Erythroblast (primary cell): ENCODE results near the gene FUT7.
"Not testable (repeated sequence)": the region's sequence is repeated elsewhere in the genome, so short reads cannot be mapped to it uniquely, and the experiment has no call there.

Source experiments
- DNase-seq, 2 experiments: peaks; one replicate each; lab custom pipeline; 2025; lab: John Stamatoyannopoulos, UW
- GATA1 ChIP-seq: IDR thresholded peaks from 2 replicates; pipeline ENCODE4 v1.6.1; 2011; ENCODE audit warnings: low read depth, mild to moderate bottlenecking, control low read depth, low read length, moderate library complexity
- POLR2A ChIP-seq: IDR thresholded peaks from 2 replicates; pipeline ENCODE4 v1.6.1; 2011; ENCODE audit warnings: mild to moderate bottlenecking, low read length

The FUT7 gene

DNA sequence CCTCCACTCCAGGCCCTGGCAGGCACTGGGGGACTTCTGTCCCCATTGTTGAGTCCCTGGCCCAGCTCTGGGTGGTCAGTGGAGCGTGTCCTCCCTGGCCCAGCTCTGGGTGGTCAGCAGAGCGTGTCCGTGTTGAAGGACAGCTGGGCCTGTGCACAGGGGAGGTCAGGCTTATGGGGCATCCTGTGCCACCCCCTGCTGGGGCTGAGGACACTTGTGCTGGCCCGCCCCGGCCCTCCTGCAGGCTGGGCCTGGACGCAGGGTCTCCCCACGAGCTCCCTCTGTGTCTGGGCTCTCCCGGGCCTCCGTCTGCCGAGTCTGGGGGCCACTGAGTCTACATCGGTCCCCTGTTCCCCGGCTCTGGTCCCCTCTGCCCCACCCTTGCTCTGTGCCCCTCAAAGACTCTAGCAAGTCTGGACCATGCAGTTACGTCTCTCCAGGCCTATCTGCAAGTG lies 24.0 kb downstream of the FUT7 start:
- TF ChIP-seq GATA1 (no peak), POLR2A (no peak)
- DNase-seq = no peak

DNA sequence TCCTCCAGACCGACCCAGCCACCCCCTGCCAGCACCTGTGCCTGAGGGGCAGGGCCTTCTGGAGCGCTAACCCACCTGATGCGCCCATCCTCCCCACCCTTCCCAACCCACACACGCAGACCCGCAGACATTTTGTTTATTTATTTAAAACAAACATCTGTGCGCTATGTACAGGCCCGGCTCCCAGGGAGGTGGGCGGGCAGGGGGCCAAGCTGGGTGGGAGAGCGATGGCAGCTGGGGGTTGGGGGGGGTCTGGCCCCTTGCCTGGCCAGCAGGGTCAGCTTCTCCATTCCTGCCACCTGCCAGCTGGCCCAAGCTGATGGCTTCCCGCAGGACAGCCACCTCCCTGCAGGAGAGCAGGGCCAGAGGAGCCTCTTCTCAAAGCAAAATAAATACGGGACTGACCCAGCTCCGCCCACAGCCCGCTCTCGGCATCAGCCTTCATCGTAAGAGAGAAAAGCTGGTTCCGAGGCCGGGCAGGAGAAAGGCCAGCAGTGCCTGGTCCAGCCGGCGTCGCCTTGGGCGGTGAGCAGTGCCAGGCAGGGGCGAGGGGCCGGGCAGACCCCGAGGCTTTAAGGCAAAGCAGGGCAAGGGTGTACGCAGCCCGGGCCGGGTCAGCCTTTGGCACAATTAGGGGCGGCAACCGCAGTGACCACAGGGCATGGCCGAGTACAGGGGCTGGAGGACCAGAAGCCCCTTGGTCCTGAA lies 24.6 kb downstream of the FUT7 start:
- DNase-seq = no peak
- no peak for TF ChIP-seq POLR2A

DNA sequence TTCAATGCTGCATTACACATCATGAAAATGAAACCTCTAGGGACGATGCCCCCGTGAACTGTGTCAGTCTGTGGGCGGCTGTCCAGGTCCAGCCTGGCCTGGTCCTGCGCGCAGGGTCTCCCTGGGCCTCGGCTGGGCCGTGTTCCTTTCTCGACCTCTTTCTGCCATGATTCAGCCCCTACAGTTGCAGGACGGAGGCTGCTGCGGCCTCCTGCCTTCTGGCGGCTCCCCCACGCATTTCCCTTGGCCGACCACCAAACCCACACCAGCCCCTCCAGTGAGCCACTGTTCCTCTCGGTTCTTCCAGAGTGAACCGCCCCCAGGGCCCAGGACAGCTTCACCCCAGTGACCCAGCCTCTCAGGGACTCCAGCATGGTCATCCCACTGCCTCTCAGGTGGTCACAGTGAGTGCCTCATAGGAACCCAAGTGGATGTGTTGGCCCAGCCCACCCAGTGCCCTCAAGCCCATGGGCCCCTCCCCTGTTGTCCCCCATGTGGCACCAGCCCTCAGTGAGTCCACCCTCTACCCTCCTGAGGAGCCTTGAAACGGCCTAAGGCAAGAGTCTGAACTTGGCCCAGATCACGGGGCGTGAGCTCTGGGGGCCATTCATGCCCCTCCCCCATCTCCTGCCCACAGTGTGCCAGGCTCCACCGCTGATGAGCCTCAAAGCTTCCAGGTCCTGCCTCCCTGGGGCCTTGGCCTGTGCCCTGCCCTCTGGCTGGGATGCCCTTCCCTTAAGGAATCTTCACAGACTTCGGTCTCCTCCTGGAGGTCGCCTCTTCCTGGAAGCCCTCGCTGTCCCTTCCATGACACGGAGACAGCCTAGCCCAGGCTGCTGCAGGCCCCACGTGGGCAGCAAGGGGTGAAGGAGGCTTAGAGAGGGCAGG lies 25.5 kb downstream of the FUT7 start:
- TF ChIP-seq POLR2A (no peak), GATA1 (no peak)

DNA sequence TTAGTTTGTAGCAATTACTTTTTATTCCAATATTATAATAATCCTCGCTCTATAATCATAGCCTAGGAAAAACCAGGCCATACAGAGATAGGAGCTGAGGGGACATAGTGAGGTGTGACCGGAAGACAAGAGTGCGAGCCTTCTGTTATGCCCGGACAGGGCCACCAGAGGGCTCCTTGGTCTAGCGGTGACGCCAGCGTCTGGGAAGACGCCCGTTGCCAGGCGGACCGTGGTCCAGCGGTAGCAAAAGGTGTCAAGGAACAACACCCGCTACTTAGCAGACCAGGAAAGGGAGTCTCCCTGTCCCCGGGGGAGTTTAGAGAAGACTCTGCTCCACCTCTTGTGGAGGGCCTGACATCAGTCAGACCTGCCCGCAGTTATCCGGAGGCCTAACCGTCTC lies 27.6 kb downstream of the FUT7 start:
- DNase-seq = not testable (repeated sequence)

More for the DNA sequence above, 25.5 kb downstream of the FUT7 start:
- no peak for DNase-seq

DNA sequence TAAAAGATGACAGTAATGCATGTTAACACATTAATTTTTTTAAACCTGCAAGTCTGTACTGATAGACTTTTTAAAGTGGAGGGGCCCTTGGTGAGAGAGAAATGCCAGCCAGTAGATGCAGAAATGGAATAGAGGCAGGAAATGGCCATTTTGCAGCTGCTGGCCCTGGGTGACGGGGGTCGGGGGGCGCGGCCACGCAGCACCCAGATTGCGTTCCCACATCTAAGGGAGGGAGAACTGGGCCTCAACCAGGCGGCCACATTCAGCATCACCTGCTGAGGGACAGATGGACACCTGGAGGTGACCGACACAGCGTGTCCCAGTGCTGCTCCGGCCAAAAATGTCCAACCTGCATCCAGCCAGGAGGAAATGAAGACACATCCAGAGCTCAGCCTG lies 29.2 kb downstream of the FUT7 start:
- TF ChIP-seq GATA1 (no peak), POLR2A (no peak)
- DNase-seq = no peak

DNA sequence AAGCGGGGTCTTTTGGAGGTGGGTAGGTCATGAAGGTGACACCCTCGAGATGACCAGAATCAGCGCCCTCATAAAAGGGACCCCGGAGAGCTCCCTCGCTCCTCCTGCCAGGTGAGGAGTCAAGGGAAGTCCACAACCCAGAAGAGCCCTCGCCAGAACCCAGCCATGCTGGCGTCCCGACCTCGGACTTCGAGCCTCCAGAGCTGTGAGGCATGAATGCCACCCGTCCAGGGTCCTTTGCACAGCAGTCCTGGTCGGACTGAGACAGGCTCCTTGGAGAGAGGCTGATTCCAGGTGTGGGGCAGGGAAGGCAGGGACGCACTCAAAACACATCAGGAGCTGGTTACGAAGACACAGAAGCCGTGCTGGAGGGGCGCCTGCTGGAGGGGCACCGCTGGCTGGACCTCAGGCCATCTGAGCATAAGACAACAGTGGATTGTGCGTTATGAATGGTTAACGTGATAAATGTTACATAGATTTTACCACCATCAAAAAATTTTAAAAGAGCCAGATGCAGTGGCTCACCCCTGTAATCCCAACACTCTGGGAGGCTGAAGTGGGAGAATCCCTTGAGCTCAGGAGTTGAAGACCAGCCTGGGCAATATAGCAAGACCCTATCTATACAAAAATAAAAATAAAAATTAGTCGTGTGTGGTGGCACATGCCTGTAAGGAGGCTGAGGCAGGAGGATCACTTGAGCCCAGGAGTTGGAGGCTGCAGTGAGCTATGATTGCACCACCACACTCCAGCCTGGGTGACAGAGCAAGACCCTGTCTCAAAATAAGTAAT lies 29.8 kb downstream of the FUT7 start:
- TF ChIP-seq GATA1 = no peak
- no peak for TF ChIP-seq POLR2A
- no peak for DNase-seq

DNA sequence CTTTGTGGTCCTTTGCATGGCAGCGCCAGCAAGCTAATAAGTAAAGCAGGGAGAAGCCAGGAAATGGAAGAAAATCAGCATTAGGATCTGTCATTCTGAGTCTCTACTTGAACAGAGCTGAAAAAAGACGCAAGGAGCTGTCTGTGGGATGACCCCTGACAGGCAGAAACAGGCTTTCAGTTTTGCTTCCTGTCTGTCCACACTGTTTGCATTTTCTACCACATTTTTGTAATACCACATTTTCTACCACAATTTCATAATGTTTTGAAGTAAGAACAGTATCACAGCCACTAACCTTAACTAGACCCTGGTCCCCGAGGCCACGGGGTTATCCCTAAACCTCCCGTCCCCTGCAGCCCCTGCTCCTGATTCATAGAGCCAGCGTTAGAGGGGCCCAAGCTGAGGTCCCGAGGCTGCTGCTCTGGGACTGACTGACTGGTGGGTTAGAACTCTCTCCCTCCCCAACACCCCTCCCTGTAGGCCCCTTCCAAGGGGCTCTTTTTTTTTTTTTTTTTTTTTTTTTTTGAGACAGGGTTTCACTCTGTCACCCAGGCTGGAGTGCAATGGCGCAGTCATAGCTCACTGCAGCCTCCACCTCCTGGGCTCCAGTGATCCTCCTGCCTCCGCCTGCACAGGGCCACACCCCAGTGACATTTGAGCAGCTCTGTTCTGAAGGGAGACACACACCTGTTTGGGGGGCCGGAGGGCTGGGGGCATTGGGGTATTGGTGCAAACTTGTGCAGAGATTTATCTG lies 31.5 kb downstream of the FUT7 start:
- TF ChIP-seq POLR2A (no peak), GATA1 (no peak)
- DNase-seq = no peak

DNA sequence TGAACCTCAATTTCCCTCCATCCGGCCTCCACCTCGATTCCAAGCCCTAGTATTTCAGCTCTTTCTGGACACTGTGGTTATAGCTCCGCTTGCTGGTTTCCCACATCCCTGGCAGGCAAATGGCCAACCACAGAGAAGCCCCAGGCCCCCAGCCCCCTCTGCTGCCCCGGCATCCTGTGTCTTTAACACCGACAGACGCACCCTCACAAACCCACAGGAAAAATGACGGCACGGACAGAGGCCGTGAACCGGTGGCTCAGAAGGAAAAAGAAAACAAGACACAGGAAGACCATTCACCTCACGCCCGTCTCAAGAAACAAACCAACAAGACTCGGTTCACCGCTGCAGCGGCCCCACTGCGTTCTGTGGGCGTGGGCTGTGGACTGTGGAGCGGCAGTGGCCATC lies 34.1 kb downstream of the FUT7 start:
- TF ChIP-seq POLR2A (no peak), GATA1 (no peak)
- DNase-seq = no peak

DNA sequence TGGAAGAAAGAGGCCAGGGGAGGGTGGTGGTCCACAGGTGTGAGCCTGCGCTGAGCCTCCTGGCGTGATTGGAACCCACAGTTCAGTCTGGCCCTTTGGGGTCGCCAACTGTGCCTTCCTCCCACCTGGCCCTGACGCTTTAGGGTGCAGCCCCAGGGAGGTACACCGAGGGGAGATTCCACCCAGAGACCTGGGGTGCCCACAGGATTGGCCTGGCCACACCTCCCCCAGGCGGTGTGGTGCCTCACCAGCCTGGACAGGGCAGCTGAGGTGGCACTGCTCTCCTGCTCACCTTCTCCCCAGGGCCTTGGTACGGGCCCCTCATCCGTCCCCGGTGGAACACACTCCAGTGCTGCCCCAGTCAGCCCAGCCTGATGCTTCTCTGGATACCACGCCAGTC lies 34.5 kb downstream of the FUT7 start:
- no peak for DNase-seq
- TF ChIP-seq POLR2A (no peak), GATA1 (no peak)

DNA sequence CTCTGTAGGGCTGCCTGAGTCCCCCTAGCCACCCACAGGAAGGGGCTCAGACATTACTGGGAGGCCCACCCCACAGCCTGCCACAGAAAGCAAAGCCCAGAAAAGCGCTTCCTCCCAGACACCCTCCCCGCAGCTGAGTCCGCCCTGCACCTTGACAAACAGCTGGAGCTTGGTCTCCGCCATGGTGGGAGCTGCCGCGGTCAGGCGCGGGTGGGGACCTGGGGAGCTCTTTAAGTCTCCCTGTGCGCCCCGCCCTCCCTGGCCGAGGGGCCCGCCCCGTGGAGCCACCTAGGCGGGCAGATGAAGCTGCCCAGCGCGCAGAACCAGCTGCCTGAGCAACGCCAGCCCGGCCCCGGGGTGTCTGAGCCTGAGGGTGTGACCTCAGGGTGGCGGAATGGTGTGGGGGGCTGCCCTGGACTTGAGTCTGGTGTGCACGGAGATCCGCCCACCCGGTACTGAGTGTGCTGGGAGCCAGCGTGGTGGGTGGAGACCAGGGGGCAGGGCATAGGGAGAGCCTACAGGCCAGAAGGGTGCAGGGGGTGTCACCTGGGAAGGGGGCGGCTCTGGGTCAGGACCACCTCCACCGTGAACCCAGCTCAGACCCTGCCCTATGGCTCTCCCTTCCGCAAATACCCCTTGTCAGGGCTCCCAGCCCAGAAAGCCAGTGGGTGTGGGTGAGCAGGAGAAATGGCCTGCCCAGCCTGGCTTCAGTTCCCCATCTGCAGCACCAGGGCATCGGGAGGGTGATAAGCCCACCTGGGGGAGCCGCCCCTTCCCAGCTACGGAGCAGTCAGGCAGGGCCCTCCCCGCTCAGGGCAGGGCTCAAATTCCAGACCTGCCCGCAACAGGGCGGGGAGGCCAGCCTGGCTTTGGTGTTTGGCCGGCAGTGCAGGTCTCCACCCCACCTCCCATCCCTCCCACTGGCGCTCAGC lies 35.3 kb downstream of the FUT7 start, which contains the start of gene CLIC3:
CLIC3 (minus strand) TSS at position 208 of the 932 bp plus-strand sequence; CDS start at position 183, 25 bp downstream.
- TF ChIP-seq POLR2A (no peak), GATA1 (no peak)
- DNase-seq = peak; percentile 38 to 44

DNA sequence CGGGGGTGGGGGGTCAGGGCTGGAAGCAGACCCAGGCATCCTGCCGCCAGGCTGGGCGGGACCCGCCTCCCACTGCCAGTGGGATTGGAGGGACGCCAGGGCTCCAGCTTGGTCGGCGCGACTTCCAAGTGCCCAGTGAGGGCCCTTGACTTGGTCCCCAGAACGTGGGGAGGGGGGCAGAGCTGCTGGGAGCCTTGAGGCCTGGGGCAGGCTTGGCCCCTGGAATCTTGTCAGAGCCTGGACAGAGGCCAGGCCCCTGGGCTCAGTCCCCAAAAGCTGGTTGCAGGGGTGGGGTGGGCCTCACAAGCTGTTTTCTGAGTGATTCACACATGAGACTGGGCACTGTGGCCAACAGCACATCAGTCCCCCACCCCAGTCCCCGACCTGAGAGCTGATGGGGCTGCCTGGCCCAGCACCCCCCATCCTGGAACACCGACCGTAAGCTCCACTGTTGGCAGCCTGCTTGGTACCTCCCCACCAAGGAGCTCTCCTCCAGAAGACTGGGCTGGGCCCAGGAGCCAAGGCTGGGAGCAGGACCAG lies 36.0 kb downstream of the FUT7 start:
- peak; percentile 31 to 46 for DNase-seq
- TF ChIP-seq GATA1 = no peak

DNA sequence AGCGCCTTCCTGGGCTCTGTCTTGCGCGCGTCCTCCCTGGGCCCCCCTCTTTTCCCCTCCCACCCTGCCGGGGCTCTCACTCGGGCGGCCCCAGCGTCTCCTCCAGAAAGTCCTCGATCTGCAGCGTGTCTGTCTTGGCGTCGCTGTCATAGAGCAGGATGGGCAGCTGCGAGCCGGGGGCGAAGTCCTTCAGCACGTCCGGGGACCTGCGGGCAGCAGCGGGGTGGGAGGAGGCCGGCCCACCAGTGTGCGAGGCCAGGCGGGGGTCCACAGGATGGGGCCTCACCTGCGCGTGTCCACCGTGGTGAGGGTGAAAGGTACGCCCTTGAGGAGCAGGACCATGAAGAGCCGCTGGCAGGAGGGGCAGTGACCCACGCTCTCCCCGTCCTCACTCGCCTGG lies 36.5 kb downstream of the FUT7 start:
- DNase-seq = no peak
- TF ChIP-seq POLR2A (no peak), GATA1 (no peak)
